H9 (cell line): ENCODE results near the gene CLSTN3. TPM values are rescaled to one million over a fixed set of nuclear protein-coding genes. Genes with fewer than 3 reads are reported as not detected.

Experiments used
- DNase-seq: peaks from one replicate; pipeline ENCODE4 v3.0.0-alpha.2; 2017
- H2AFZ ChIP-seq: one replicate; pipeline ENCODE4 v1.6.1; 2013; ENCODE audit warnings: mild to moderate bottlenecking, low read length, control low read depth, moderate library complexity
- H2AK5ac ChIP-seq: 2 replicates; pipeline ENCODE4 v1.6.1; 2013; ENCODE audit warnings: low read length, control low read depth, mixed read lengths; ENCODE audit not compliant: insufficient read length
- H2BK120ac ChIP-seq: one replicate; pipeline ENCODE4 v1.6.1; 2013; ENCODE audit warnings: low read depth, mild to moderate bottlenecking, low read length, control low read depth, inconsistent platforms; ENCODE audit not compliant: poor library complexity, severe bottlenecking
- H2BK12ac ChIP-seq: 2 replicates; pipeline ENCODE4 v1.6.1; 2013; ENCODE audit warnings: low read length, control low read depth, mixed read lengths, low read depth; ENCODE audit not compliant: insufficient read length
- H2BK15ac ChIP-seq: 2 replicates; pipeline ENCODE4 v1.6.1; 2013; ENCODE audit warnings: low read depth, low read length, control low read depth
- H2BK20ac ChIP-seq: one replicate; pipeline ENCODE4 v1.6.1; 2013; ENCODE audit warnings: low read depth, mild to moderate bottlenecking, low read length, control low read depth, inconsistent platforms; ENCODE audit not compliant: poor library complexity, severe bottlenecking
- H2BK5ac ChIP-seq: 2 replicates; pipeline ENCODE4 v1.6.1; 2013; ENCODE audit warnings: low read length, control low read depth, mixed read lengths; ENCODE audit not compliant: insufficient read length
- H3K14ac ChIP-seq: 2 replicates; pipeline ENCODE4 v1.6.1; 2013; ENCODE audit warnings: low read length, control low read depth; ENCODE audit not compliant: insufficient read depth
- H3K18ac ChIP-seq: 2 replicates; pipeline ENCODE4 v1.6.1; 2013; ENCODE audit warnings: low read depth, mild to moderate bottlenecking, mixed read lengths, low read length, control low read depth; ENCODE audit not compliant: insufficient read length
- H3K23ac ChIP-seq: 2 replicates; pipeline ENCODE4 v1.6.1; 2013; ENCODE audit warnings: low read length, control low read depth, mixed read lengths, low read depth; ENCODE audit not compliant: insufficient read length
- H3K23me2 ChIP-seq: 2 replicates; pipeline ENCODE4 v1.6.1; 2013; ENCODE audit warnings: low read depth, mild to moderate bottlenecking, mixed read lengths, low read length, control low read depth; ENCODE audit not compliant: insufficient read length, poor library complexity, severe bottlenecking
- H3K27ac ChIP-seq: 2 replicates; pipeline ENCODE4 v1.5.1; 2013; ENCODE audit warnings: low read length, control low read depth, mixed read lengths, low read depth; ENCODE audit not compliant: insufficient read length
- H3K27me3 ChIP-seq: 2 replicates; pipeline ENCODE4 v1.6.1; 2013; ENCODE audit warnings: low read length, control low read depth, inconsistent platforms; ENCODE audit not compliant: insufficient read depth
- H3K4ac ChIP-seq: 2 replicates; pipeline ENCODE4 v1.6.1; 2013; ENCODE audit warnings: low read depth, mild to moderate bottlenecking, control low read depth, inconsistent platforms, low read length, moderate library complexity
- H3K4me1 ChIP-seq: 2 replicates; pipeline ENCODE4 v1.6.1; 2013; ENCODE audit warnings: low read length, control low read depth, inconsistent platforms; ENCODE audit not compliant: insufficient read depth
- H3K4me2 ChIP-seq: 2 replicates; pipeline ENCODE4 v1.6.1; 2013; ENCODE audit warnings: low read length, control low read depth, mixed read lengths; ENCODE audit not compliant: insufficient read length, insufficient read depth
- H3K56ac ChIP-seq: 2 replicates; pipeline ENCODE4 v1.6.1; 2013; ENCODE audit warnings: low read depth, mild to moderate bottlenecking, mixed read lengths, low read length, control low read depth; ENCODE audit not compliant: insufficient read length
- H3K79me1 ChIP-seq: 2 replicates; pipeline ENCODE4 v1.6.1; 2013; ENCODE audit warnings: low read depth, mild to moderate bottlenecking, moderate library complexity, low read length, control low read depth, inconsistent platforms; ENCODE audit not compliant: insufficient read depth, poor library complexity, severe bottlenecking
- H3K79me2 ChIP-seq: 2 replicates; pipeline ENCODE4 v1.6.1; 2013; ENCODE audit warnings: low read length, control low read depth, inconsistent platforms; ENCODE audit not compliant: insufficient read depth
- H3K9ac ChIP-seq: 2 replicates; pipeline ENCODE4 v1.6.1; 2013; ENCODE audit warnings: low read length, control low read depth, mixed read lengths; ENCODE audit not compliant: insufficient read length; ENCODE audit errors: extremely low read depth
- H3K9me3 ChIP-seq: one replicate; pipeline ENCODE4 v1.6.1; 2013; ENCODE audit warnings: low read depth, low read length, inconsistent platforms; ENCODE audit not compliant: control insufficient read depth
- H3T11ph ChIP-seq: one replicate; pipeline ENCODE4 v1.6.1; 2013; ENCODE audit warnings: mild to moderate bottlenecking, low read length, control low read depth, inconsistent platforms
- H4K20me1 ChIP-seq: one replicate; pipeline ENCODE4 v1.6.1; 2013; ENCODE audit not compliant: control insufficient read depth, insufficient read length, insufficient read depth
- H4K5ac ChIP-seq: 2 replicates; pipeline ENCODE4 v1.6.1; 2013; ENCODE audit warnings: low read depth, mild to moderate bottlenecking, mixed read lengths, low read length, control low read depth; ENCODE audit not compliant: insufficient read length
- H4K8ac ChIP-seq: replicated peaks from 2 replicates; pipeline ENCODE4 v1.6.1; 2013; ENCODE audit warnings: low read length, control low read depth, mixed read lengths, low read depth; ENCODE audit not compliant: insufficient read length
- H4K91ac ChIP-seq: 2 replicates; pipeline ENCODE4 v1.6.1; 2013; ENCODE audit warnings: low read depth, mild to moderate bottlenecking, moderate library complexity, mixed read lengths, low read length, control low read depth; ENCODE audit not compliant: insufficient read length
- H3K27ac Mint-ChIP-seq, 3 experiments: 2 replicates in 2 of 3; 3 replicates in 1 of 3; pipeline ENCODE4 v1.8.0; 2020 to 2021; ENCODE audit warnings: mixed read lengths in 3 of 3, mild to moderate bottlenecking in 1 of 3, moderate library complexity in 1 of 3
- H3K27me3 Mint-ChIP-seq: 2 replicates; pipeline ENCODE4 v1.8.0; 2021; ENCODE audit warnings: low read depth, mild to moderate bottlenecking, moderate library complexity, mixed read lengths
- H3K36me3 Mint-ChIP-seq, 3 experiments: 2 replicates in 2 of 3; 3 replicates in 1 of 3; pipeline ENCODE4 v1.8.0; 2020 to 2021; ENCODE audit warnings: low read depth in 3 of 3, mixed read lengths in 3 of 3; ENCODE audit not compliant: insufficient read depth in 1 of 3
- H3K4me1 Mint-ChIP-seq, 2 experiments: 2 replicates each; pipeline ENCODE4 v1.8.0; 2020; ENCODE audit warnings: mixed read lengths in 2 of 2
- H3K4me3 Mint-ChIP-seq, 2 experiments: 2 replicates in 1 of 2; 3 replicates in 1 of 2; pipeline ENCODE4 v1.8.0; 2020 to 2021; ENCODE audit warnings: mild to moderate bottlenecking in 2 of 2, mixed read lengths in 2 of 2, moderate library complexity in 1 of 2
- H3K9me3 Mint-ChIP-seq, 2 experiments: 2 replicates in 1 of 2; 3 replicates in 1 of 2; pipeline ENCODE4 v1.8.0; 2020; ENCODE audit warnings: mild to moderate bottlenecking in 2 of 2, mixed read lengths in 2 of 2, moderate library complexity in 1 of 2
- CTCF ChIP-seq: fragments of 200-600 bp; sonication (generic); conservative IDR thresholded peaks from 3 replicates; pipeline ENCODE4 v1.8.0; 2021; ENCODE audit warnings: antibody characterized with exemption, mild to moderate bottlenecking
- WGBS: extraction: QIAGEN DNeasy Blood & Tissue Kit; methylation state at CpG from one replicate; pipeline ENCODE4 v1.1.7; 2013; ENCODE audit warnings: missing lambda C conversion rate, low lambda C conversion rate, mixed read lengths; ENCODE audit not compliant: insufficient read length; ENCODE audit errors: extremely low coverage; 5-methylcytosine and 5-hydroxymethylcytosine counted together
- total RNA-seq: library from RNA; stranded (reverse); gene quantifications from 2 replicates; pipeline ENCODE4 v1.2.1, GENCODE V29; 2021

Gene CLSTN3
- total RNA-seq, 1 experiment from 2014 or later = 26.2 TPM

DNA sequence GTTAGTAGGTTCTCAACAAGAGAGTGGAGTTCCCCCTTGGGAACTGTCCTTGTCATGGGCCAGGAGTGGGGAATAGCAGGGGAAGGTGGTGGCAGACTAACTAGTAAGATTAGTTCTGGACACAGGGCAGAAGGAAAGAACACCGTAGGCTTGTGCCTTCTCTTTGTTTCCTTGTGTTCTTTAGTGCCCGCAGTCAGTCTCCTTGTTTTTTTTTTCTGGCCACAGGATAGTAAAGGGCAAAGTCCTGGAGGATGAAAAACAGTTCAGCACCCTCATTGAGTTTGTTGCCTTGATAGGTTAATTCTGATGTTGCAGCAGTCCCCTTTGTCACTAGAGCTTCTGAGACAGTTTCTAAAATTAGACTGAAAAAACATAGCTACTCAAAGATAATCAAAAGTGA, 67.7 kb downstream of the CLSTN3 start:
- Mint-ChIP-seq H3K27ac (no peak overlapping the region), H3K9me3 (peaks cover 9 to 13% of the 10 kb centered on the region in 2 experiments), H3K4me3 (no peak overlapping the region), H3K4me1 (peaks cover 0 to 4% of the 10 kb centered on the region in 2 experiments; a peak in 2 of 4 replicates), H3K27me3 (no peaks in the 10 kb centered on the region), H3K36me3 (peaks cover 61 to 73% (median 72%) of the 10 kb centered on the region in 3 experiments)
- H3K4me2 ChIP-seq = no peak overlapping the region
- no peak overlapping the region for H3K9ac ChIP-seq
- H4K20me1 ChIP-seq = no peaks in the 10 kb centered on the region
- H3K4ac ChIP-seq = no peak overlapping the region
- WGBS = no CpG with 5 or more reads among the region's 2 CpGs
- H2BK120ac ChIP-seq = no peak overlapping the region
- H3K23me2 ChIP-seq = no peaks in the 10 kb centered on the region
- no peak overlapping the region for H2BK20ac ChIP-seq
- no peak overlapping the region for H2BK5ac ChIP-seq
- no peaks in the 10 kb centered on the region for H3K4me1 ChIP-seq
- no peak overlapping the region for H2AK5ac ChIP-seq
- no peak for DNase-seq
- no peak overlapping the region for H3T11ph ChIP-seq
- H3K18ac ChIP-seq = no peak overlapping the region
- no peaks in the 10 kb centered on the region for H3K9me3 ChIP-seq
- no peak overlapping the region for H3K27ac ChIP-seq
- H3K79me1 ChIP-seq = no peaks in the 10 kb centered on the region
- H3K14ac ChIP-seq = no peak overlapping the region
- H3K27me3 ChIP-seq = no peaks in the 10 kb centered on the region
- no peak overlapping the region for H4K91ac ChIP-seq
- no peak overlapping the region for H4K5ac ChIP-seq
- no peak for TF ChIP-seq CTCF
- H3K23ac ChIP-seq = no peak overlapping the region
- H3K56ac ChIP-seq = no peak overlapping the region
- no peak overlapping the region for H2AFZ ChIP-seq
- H2BK15ac ChIP-seq = no peak overlapping the region
- no peak overlapping the region for H2BK12ac ChIP-seq
- no peak overlapping the region for H4K8ac ChIP-seq
- H3K79me2 ChIP-seq = no peaks in the 10 kb centered on the region
